Measurements from ENCODE around the gene GNS. TPM values are rescaled to one million over a fixed set of nuclear protein-coding genes. Genes with fewer than 3 reads are reported as not detected.
A peak's percentile ranks its signal among the peaks of the same experiment; 100 is the strongest.

Gene GNS
- total RNA-seq, 2 donors from 2014 or later: 76.5 to 106 TPM

- peak overlapping the region in 1 of 2 donors; percentile 7 for H3K4me3 ChIP-seq
- peak overlapping the region; percentile 47 to 94 for H3K27ac ChIP-seq
- H3K4me1 ChIP-seq: peaks cover 0 to 96% of the 10 kb centered on the region in 2 donors
- no peaks in the 10 kb centered on the region for H3K9me3 ChIP-seq
- no peaks in the 10 kb centered on the region for H3K27me3 ChIP-seq
- DNase-seq (ENCODE audit: low spot score): no peak
- H3K36me3 ChIP-seq: no peaks in the 10 kb centered on the region
- no peak for TF ChIP-seq CTCF (IDR thresholded peaks at IDR 0.05)
Observed at GRCh38 chr12:64669270-64669842, 89.8 kb downstream of the GNS start.

- no peaks in the 10 kb centered on the region for H3K9me3 ChIP-seq
- peaks cover 0 to 85% of the 10 kb centered on the region in 2 donors for H3K4me1 ChIP-seq
- no peak overlapping the region for H3K4me3 ChIP-seq
- DNase-seq (ENCODE audit: low spot score): no peak
- H3K27me3 ChIP-seq: no peaks in the 10 kb centered on the region
- no peak for TF ChIP-seq CTCF (IDR thresholded peaks at IDR 0.05)
- H3K27ac ChIP-seq: peak overlapping the region; percentile 64 to 94
- no peaks in the 10 kb centered on the region for H3K36me3 ChIP-seq
Observed at GRCh38 chr12:64667793-64668192, 91.4 kb downstream of the GNS start.

- Histone ChIP-seq H3K4me3 (peak overlapping the region in 1 of 2 donors; percentile 4), H3K36me3 (no peaks in the 10 kb centered on the region), H3K4me1 (peaks cover 0 to 73% of the 10 kb centered on the region in 2 donors), H3K9me3 (no peaks in the 10 kb centered on the region), H3K27ac (peak overlapping the region; percentile 64 to 94), H3K27me3 (no peaks in the 10 kb centered on the region)
- TF ChIP-seq CTCF (IDR thresholded peaks at IDR 0.05): no peak
- DNase-seq (ENCODE audit: low spot score): no peak
Observed at GRCh38 chr12:64666054-64666914, 92.9 kb downstream of the GNS start.

- H3K36me3 ChIP-seq: no peaks in the 10 kb centered on the region
- H3K4me3 ChIP-seq: peak overlapping the region in 1 of 2 donors; percentile 4
- H3K4me1 ChIP-seq: peaks cover 0 to 67% of the 10 kb centered on the region in 2 donors
- no peaks in the 10 kb centered on the region for H3K9me3 ChIP-seq
- no peaks in the 10 kb centered on the region for H3K27me3 ChIP-seq
- DNase-seq (ENCODE audit: low spot score): no peak
- peak overlapping the region; percentile 64 to 94 for H3K27ac ChIP-seq
- TF ChIP-seq CTCF (IDR thresholded peaks at IDR 0.05): no peak
Observed at GRCh38 chr12:64665514-64665913, 93.7 kb downstream of the GNS start.

Other genes starting within 250 kb of the GNS start
- gene RASSF3, start 148.9 kb downstream of the GNS start, total RNA-seq: 10 to 100 TPM; 55.4 to 88.4 TPM
- 1 to 10 TPM in 1 of 2 donors, under 1 TPM in 1; 0.48 to 3.3 TPM for gene TBC1D30, start 65.2 kb upstream of the GNS start, total RNA-seq